Activated T-helper 9 cell treated with anti-CD3 and anti-CD28 coated beads, Interleukin-2, amount 50 U/mL, for 16 hours (primary cell): ENCODE data around the gene PROP1.
"Not testable (repeated sequence)": the region's sequence is repeated elsewhere in the genome, so short reads cannot be mapped to it uniquely, and the experiment has no call there.

Experiments used
- DNase-seq: peaks from one replicate; pipeline ENCODE4 v3.0.0-alpha.2; 2020; ENCODE audit warnings: low read depth

PROP1 gene

DNA sequence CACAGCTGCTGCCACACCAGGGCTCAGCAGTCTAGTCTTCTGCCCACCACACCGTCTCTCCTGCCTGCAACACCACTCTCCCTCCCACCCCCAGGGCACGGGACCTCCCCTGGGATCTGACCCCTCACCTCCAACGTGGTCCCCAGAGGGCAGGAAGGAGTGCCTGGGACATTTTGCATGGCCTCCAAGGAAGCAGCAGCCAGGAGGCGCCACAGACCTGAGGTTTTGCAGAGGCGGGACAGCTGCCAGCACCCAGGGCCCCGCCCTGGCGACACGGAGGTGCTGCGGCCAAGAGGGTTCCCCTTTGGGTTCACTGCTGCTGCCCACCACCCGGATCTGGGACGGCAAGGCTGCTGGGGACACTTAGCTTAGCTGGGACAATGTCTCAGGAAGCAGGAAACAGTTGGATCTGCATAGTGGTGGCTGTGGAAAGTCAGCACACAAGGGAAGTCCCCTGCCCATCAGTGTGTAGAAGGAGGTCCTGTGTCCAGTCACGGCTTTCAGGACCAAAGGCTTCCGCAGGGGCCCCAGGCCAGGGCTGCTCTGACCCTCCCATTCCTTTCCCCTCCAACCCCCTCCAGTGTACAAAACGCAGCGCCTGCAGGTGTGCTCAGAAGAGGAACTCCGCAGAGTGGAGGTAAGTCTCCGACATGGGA lies 13.8 kb downstream of the PROP1 start:
- DNase-seq = no peak

DNA sequence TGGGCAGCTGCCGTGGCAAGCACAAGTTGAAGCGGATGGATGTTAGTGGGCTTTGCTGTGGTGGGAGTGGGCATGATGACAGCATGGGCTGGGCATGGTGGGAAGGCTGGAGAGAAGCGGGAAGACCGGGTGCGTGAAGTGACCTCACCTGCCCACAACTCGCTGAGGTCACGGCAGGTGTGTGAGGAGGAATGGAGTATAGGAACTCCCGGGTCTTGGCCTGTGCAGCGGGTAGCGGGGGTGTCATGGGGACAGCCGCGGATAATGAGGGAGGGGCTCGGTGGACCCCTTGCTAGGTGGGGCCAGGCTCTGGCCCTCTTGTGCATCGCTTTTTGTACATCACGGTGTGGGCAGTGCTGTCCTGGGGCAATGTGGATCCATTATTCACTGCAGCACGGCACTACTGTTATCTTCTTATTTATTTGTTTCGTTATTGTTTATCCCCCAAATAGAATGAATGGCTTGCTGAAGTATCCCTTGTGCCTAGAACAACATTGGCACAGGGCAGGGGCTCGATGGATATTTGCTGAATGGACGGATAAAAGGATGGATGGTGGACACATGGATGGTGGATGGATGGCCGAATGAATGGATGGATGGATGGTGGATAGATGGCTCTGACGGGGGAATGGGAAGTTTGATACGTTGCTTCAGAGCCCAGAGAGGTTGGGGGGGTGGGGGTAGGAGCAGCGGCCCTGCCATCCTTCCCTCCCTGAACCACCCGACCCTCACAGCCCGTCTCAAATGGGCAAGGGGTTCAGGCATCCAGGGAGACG lies 14.6 kb downstream of the PROP1 start:
- no peak for DNase-seq

DNA sequence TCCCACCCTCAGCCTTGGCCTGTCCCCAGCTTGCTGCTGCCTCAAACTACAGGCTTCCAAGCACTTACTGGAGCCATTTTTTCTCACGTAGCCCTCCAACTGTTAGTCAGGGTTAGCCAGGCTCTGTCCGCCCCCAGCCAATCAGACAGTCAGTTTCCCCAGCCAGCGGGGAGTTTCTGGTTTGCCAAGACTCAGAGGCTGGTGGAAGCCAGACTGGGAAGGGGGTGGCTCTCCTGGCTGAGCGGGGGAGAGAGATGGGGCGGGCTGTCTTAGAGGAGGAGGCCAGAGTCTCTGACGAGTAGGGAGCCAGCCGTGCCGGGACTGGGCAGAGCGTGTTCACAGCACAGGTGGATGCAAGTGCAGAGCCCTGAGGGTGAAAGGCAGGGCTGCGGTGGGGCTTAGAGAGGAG lies 15.3 kb downstream of the PROP1 start:
- no peak for DNase-seq

DNA sequence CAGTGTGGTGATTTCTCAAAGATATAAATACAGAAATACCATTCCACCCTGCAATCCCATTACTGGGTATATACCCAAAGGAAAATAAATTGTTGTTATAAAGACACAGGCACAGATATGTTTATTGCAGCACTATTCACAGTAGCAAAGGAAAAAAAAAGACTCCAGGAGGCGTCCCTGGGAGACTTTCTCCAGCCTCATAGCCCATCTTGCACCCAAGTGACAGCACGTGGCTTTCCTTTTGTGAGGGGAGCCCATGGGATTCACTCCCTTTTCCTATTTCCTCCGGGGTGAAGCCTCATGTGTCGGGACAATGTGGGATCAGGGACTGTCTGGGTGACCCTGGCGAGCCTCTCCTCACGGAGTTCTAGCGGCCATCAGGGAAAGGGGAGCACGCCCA lies 18.4 kb downstream of the PROP1 start:
- DNase-seq = not testable (repeated sequence)

DNA sequence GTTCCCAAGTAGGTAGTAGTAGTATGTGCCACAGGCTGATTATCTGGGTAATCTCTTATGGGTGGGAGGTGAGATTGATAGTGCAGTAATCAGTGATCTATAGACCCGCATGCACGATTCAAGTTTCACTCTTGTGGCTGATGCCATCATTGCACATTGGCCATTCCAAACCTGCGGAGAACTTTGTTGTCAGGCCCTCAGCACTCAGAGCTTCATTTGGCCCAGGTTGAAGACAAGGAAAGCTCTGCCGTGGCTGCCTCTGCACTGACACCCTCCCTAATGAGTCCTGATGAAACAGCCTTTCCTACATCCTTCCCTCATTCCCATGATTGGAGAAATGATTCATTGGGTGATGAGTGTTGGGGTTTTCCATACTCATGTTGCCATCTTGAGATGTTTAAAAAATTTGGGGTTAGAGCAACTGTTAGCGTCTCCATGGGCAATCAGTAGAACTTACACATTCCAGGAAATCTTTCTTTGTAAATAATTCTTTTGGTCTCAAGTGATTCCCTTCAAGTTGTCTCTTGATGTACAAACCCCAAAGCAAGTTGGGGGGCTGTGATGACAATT lies 22.9 kb downstream of the PROP1 start:
- no peak for DNase-seq

DNA sequence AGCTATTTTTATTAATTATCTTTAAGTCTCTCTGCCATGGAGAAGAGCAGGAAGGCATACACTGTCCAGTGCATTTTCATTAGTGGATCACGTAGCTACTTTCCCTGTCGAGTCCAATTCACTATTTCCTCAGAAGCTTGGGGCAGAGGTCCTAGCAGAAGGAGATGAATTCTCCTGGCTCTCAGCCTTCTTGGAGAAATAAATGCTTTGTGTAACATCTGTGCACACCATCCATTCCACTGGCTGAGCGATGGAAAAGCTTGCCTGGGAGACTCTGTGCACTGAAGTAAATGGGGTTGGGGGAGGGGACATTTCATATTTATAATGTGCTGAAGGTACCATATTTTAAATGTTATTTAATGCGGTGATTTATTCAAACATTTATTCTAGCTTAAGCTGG lies 23.4 kb downstream of the PROP1 start:
- no peak for DNase-seq

DNA sequence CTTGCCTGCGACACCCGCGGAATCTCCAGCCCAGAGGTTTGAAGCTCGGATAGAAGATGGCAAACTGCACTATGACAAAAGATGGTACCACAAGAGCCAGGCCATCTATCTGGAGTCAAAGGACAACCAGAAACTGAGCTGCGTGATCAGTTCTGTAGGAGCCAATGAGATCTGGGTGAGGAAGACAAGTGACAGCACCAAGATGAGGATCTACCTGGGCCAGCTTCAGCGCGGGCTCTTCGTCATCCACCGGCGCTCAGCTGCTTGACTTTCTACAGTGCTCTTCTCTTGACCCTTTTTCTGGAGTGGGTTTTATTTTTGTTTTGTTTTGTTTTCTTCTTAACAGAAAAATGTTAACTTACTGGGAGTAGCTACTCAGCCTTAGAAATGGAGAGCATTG lies 24.0 kb downstream of the PROP1 start:
- not testable (repeated sequence) for DNase-seq

DNA sequence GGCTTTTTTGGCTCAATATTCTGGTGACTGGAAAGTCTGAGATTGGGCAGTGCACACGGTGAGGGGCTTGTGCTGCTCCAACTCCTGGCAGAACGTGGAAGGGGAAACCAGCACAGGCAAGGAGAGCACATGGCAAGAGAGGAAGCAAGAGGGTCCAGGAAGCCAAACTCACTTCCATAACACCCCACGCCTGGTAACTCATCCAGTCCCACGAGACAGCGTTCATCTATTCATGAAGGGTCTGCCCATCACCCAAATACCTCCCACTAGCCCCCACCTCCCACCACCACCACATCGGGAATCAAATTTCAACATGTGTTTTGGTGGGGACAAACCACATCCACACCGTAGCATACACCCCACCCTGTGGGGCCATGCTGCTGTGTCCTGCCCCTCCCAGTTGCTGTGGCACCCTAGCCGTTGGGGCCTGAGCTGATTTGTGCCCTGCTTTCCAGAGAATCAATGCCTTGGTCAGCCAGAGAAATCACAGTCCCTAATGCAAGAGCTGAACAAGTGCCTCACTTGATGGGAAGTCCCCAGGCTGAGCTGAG lies 27.3 kb downstream of the PROP1 start:
- no peak for DNase-seq

DNA sequence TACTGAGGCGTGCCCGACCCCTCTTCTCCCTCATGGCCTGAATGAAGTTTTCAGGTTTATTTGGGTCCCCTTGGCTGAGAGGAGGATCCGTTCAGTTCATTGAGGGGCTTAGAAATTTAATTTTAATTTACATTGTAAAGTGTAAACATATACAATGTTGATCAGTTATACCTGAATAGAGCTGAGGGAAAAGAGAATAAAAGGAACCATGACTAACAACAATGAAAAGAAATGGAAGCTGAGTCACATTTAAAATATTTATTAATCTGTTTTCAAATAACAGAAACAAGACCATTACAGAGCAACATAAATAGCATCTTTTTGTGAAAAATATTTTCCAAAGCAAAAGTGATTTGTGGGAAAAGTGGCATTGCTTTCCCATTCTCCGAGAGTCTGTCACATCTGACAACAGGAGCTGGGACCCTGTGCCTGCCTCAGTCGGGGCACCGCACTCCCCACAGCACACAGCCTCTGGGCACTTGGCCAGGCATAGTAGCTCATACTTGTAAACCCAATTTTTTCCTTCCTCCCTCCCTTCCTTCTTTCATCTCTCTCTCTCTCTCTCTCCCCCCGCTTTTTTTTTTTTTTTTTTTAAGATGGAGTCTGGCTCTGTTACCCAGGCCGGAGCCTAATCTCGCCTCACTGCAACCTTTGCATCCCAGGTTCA lies 28.7 kb downstream of the PROP1 start:
- DNase-seq = no peak

DNA sequence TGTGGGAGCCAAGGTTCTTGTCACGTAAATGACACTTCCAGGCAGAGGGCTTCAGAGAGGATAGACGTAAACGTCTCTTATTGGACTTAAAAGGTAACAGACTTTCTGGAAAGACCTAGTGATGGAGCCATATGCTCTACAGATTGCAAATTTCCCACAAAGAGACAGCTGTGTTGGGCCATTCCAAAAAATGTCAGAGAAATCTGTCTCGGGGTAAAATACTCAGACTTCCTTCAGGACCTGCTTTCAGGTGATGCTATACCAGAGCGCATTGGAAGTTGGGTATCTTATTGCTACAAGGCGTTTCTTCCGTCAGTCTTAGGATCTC lies 29.2 kb downstream of the PROP1 start:
- DNase-seq = no peak

DNA sequence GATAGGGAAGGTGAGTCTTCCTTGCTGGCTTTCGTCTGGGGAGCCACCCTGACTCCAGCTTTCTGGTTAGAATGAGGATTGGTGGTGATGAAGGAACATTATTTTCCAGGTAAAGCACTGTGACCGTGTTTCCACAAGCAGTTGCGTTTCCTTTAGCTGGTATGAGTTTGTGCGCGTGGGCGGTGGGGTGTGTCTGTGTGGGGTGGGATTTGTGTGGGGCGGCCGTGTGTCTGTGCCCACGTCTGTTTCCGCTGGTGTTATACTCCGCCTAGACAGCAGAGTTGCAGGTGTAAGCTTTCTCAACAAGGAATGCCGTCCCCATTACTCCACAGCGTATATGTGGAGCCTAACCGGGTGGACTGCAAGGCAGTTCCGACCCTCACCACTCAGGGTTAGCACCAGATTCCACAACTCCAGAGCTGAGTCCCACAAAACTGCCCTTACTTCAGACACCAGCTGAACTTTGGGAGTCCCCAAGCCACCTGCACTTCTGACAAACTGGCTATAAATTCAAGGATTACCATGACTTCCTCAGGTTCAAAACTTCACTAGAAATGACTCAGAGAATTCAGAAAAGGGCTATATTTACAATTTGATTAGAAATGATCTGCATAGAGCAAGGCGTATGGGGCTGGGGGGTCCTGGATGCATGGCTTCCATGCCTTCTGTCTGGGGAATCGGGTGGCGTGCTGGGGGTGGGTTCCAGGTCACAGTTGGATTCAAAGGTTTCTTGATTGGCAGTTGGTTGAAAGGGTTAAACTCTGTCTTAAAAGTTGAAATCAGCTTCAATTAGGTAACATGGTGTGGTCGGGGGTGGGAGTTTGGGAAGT lies 29.8 kb downstream of the PROP1 start:
- DNase-seq = no peak

DNA sequence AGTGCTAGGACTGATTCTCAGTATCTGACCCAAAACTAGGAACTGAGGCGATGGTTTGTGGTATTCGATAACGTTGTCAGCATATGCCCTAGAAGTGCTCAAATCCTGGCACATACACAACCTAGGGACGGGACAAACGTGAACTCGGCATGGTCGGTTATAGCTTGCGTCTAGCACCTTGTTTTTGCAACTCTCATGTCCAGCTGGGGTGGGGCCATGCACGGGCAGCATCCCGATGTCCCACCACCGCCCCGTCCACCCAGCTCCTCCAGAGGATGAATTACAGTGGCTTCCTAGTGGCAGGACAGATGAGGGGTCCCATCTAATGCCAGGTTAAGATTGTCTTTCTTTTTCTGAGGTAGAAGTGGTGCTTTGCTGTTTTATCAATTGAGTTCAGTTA lies 31.6 kb downstream of the PROP1 start:
- DNase-seq = no peak

DNA sequence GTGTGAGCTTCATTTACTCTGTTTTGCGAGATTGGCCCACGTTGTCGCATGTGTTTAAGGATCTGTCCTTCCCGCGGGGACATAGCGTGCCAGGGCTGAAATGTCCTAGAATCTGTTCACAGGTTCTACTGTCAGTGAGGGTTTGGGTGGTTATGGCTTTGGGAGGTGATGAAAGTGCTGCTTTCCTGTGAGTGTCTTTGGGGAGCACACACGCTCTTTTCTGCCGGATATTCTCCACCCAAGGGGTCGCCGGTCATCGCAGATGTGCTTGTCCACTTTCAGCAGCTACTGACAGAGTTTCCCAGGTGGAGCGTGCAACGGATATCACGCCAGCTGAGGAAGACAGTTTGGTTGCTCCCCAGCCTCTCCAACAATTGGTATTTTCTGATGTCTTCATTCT lies 32.1 kb downstream of the PROP1 start:
- no peak for DNase-seq

DNA sequence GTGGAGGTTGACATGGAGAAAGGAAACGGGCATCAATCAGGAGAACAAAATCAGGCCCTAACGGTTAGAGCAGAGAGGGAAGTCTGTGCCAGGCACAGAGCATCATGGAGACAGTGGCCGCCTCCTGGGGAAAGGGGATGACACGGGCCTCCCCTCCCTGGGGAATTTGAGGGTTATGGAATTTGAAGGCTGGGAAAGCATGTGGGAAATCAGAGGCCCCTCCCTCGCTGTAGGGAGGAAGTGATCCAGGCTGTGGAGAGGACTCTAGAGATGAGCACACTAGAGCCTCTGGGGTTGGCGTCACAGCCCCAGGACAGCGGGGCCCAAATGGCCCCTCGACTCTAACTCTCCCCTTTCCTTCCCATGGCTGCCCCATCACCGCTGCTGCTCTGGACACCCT lies 36.7 kb downstream of the PROP1 start:
- no peak for DNase-seq

DNA sequence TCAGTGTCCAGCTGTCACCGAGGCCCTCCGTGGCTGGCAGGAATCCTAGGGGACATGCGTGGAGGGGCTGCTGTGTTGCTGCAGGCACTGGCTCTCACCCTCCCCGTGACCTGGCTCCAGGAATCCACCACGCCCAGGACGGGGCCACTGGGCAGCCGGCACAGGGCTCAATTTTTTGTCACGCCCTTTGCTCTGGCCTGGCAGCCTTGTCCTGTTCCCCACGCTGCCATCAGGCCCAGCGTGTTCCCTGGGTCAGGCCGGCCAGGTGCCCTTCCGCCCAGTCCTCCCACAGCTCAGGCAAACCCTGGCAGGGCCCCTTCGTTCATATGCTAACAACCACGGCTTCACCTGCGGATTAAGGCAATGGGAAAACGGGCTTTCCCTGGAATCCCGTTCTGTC lies 37.3 kb downstream of the PROP1 start:
- no peak for DNase-seq

DNA sequence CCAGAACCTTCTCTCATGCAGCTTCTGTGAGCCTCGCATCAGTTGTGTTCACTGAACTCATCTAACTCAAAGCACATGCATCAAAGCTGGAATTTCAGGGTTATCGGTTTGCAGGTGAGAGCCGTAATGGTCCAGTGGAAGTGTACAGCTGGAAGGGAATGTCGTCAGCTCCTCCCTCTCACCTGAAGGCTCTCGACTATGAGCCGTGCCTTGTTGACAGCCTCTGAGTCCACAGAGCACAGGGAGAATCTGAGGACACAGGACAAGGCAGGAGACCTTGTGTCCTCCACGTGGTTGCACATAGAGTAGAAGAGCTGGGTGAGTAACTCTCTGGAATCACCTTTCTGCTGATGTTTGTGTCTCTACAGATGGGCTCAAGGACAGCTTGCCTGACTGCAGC lies 38.8 kb downstream of the PROP1 start:
- no peak for DNase-seq

DNA sequence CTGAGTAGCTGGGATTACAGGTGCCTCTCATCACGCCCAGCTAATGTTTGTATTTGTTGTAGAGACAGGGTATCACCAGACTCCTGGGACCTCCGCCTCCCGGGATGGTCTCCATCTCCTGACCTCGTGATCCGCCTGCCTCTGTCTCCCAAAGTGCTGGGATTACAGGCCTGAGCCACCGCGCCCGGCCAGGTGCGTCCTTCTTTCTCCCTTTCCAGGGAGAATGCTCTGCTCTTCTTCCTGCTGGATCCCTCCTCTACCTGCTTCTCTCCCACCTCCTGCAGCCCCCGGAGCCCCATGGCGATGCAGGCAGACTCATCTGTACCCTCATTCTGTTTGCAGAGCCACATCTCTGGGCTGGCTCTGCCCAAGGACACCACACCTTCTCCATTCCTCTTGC lies 42.9 kb downstream of the PROP1 start:
- DNase-seq = not testable (repeated sequence)

DNA sequence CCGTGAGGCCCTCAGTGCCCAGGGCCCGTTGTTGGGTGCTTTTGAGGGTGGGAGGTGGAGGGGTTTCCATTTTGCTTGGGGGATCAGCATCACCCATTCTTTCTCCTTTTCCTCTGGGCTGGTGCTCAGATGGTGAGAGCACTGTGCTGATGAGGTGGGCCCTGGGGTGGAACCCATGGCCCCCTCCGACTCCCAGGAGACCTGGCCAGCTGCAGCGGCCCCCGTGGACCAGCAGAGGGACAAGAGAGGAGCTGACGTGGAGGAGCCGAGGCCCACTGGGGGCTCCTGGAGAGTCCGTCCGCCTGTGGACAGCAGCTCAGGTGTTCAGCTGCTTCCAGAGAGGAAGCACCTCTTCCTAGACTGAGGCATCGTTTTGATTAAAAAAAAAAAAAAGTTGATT lies 46.4 kb downstream of the PROP1 start:
- DNase-seq = not testable (repeated sequence)

DNA sequence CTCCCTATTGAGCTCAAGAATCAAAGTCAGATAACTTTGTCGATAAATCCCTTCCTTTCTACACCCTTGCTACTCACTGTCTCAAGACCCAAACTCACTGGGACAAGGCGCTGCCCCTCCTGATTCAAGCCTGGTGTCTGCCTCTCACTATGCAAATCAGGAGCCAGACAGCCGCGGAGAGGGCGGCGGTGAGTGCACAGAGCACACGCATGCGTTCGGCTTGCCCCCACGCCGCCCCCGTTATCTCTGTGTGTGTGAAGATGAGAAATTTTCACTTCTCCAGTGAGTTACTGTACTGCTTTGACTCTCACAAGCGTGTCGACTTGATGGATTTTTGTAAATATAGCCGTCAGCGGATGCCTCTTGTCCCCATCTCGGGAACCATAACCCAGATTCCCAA lies 47.0 kb downstream of the PROP1 start:
- DNase-seq = not testable (repeated sequence)

DNA sequence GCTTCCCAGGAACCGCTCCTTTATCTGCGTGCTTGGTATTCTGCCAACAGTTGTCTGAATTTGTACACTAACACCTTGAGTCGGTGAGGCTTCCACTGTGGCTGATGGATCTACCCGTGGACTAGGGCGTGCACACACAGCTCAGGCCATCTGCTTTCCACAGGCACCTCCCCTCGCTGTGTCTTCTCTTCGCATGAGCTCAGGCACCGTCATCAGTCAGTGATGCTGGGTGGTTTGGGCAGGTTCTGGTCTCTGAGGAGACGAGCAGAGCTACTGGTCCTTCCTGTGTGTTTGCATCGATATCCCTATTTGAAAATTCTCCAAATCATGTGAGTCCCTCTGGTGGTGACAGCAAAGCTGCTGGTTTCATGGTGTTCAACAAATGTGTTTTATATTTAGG lies 48.1 kb downstream of the PROP1 start:
- DNase-seq = not testable (repeated sequence)

DNA sequence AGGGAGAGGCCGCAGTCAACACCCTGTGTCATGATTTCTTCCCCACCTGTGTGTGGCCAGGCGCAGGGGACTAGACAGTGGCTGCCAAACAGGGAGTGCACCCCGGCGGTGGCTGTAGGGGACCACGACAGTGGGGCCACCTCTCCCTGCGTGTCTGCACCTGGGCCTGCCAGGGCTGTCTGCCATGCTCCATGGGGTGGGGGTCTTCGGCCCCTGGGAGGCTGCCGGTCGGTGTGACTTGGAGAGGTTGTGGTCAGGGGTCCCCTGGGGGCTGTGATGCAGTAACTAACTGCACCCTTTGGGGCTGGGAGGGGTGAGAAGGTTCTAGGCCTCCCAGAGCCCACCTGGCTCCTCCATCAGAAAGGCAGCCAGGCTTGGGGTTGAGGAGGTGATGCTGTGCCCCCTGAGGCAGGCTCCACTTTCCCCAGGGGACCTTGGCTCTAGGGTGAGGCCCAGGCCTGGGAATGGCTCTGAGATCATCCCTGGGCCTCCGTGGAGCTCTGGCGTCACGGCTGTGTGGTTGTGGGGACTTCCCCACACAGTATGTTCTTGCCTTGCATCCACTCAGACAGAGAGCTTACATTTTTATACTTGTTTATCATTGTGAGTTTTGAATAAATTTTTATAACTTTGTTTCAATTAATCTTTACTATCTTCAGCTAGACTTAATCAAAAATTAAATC lies 50.3 kb downstream of the PROP1 start:
- not testable (repeated sequence) for DNase-seq
